K562 (cell line): ENCODE measurements around the gene NUP214. TPM values are rescaled to one million over a fixed set of nuclear protein-coding genes. Genes with fewer than 3 reads are reported as not detected.

Experiments
- ATAC-seq: fragments of 200-7000 bp; cut with Tn5 transposase; 3 replicates; pipeline ENCODE4 v1.9.1; 2020; ENCODE audit warnings: moderate library complexity
- BruUV-seq: library from RNA; stranded (reverse); fragments of 400-500 nt; replicated peaks from 2 replicates; lab custom pipeline; 2021; lab: Mats Ljungman, UMichigan
- CTCF ChIA-PET: fragments of 300-600 bp; formaldehyde crosslinking; extraction: SDS; loops from one replicate; lab custom pipeline; 2021; ENCODE audit warnings: low intra/inter-chr PET ratio; lab: Yijun Ruan, JAX
- POLR2A ChIA-PET: fragments of 300-600, 350-650 bp; sonication (Branson Sonifier 250); formaldehyde crosslinking; extraction: SDS; loops from one replicate; lab custom pipeline; 2021; ENCODE audit warnings: antibody characterized with exemption, inconsistent platforms; lab: Yijun Ruan, JAX
- DNase-seq, 4 experiments: peaks; one replicate each; pipeline versions ENCODE4 v3.0.0 to v3.0.0-alpha.2; 2011 to 2018; ENCODE audit warnings: low spot score in 3 of 4, mixed read lengths in 3 of 4; ENCODE audit errors: extremely low read depth in 1 of 4
- FAIRE-seq: peaks from 2 replicates; lab custom pipeline; 2011; peaks lifted over from hg19 to GRCh38; lab: Jason Lieb, UNC
- H2AFZ ChIP-seq: 2 replicates; pipeline ENCODE4 v1.6.0; 2011; ENCODE audit warnings: low read depth, low read length, control low read depth, inconsistent platforms
- H3K27ac ChIP-seq: fragments of 200-600 bp; 3 replicates; pipeline ENCODE4 v1.8.0; 2011; ENCODE audit warnings: low read depth, mild to moderate bottlenecking, control low read depth, inconsistent platforms, low read length, moderate library complexity, mixed read lengths; ENCODE audit errors: extremely low read depth
- H3K27me3 ChIP-seq, 2 experiments: fragments of 300-600 bp in 1 of 2; 2 replicates in 1 of 2; 3 replicates in 1 of 2; pipeline versions ENCODE4 v1.6.0 to v1.8.0; 2011; ENCODE audit warnings: inconsistent platforms in 2 of 2, low read length in 2 of 2, mild to moderate bottlenecking in 1 of 2, mixed read lengths in 1 of 2, moderate library complexity in 1 of 2; ENCODE audit not compliant: control insufficient read depth in 2 of 2, insufficient read depth in 2 of 2
- H3K36me3 ChIP-seq: fragments of 300-600 bp; 3 replicates; pipeline ENCODE4 v1.8.0; 2011; ENCODE audit warnings: mild to moderate bottlenecking, low read length, inconsistent platforms; ENCODE audit not compliant: control insufficient read depth, insufficient read depth
- H3K4me1 ChIP-seq, 2 experiments: fragments of 200-600 bp in 1 of 2; replicated peaks in 1 of 2; 2 replicates in 1 of 2; 3 replicates in 1 of 2; pipeline versions ENCODE4 v1.5.1 to v1.8.0; 2011; ENCODE audit warnings: inconsistent platforms in 2 of 2, low read length in 2 of 2, mild to moderate bottlenecking in 1 of 2, mixed read lengths in 1 of 2, moderate library complexity in 1 of 2; ENCODE audit not compliant: control insufficient read depth in 2 of 2, insufficient read depth in 2 of 2
- H3K4me2 ChIP-seq: 2 replicates; pipeline ENCODE4 v1.6.1; 2011; ENCODE audit warnings: low read length, control low read depth, inconsistent platforms, mixed read lengths; ENCODE audit not compliant: insufficient read depth
- H3K4me3 ChIP-seq: fragments of 200-600 bp; sonication (generic), shearing (Covaris generic); 2 replicates; pipeline ENCODE4 v1.5.1; 2016; ENCODE audit warnings: control low read depth, inconsistent platforms
- H3K79me2 ChIP-seq: fragments of 200-600 bp; 3 replicates; pipeline ENCODE4 v1.8.0; 2011; ENCODE audit warnings: low read length, inconsistent platforms; ENCODE audit not compliant: control insufficient read depth, insufficient read depth
- H3K9ac ChIP-seq, 2 experiments: 2 replicates each; pipeline versions ENCODE4 v1.6.0 to v1.6.1; 2011; ENCODE audit warnings: low read depth in 2 of 2, low read length in 2 of 2, control low read depth in 1 of 2, inconsistent platforms in 1 of 2, mild to moderate bottlenecking in 1 of 2, mixed read lengths in 1 of 2; ENCODE audit not compliant: insufficient read depth in 1 of 2
- H3K9me1 ChIP-seq: one replicate; pipeline ENCODE4 v1.6.0; 2011; ENCODE audit warnings: inconsistent platforms, mild to moderate bottlenecking, low read length, moderate library complexity; ENCODE audit not compliant: control insufficient read depth, insufficient read depth
- H3K9me3 ChIP-seq: replicated peaks from 2 replicates; pipeline ENCODE4 v1.5.1; 2011; ENCODE audit warnings: low read depth, low read length, inconsistent platforms; ENCODE audit not compliant: control insufficient read depth, insufficient read depth
- H4K20me1 ChIP-seq: replicated peaks from 2 replicates; pipeline ENCODE4 v1.6.1; 2011; ENCODE audit warnings: low read length, inconsistent platforms, mixed read lengths; ENCODE audit not compliant: control insufficient read depth, insufficient read depth
- MLX ChIP-seq, 2 experiments: fragments of 450-650 bp in 1 of 2; sonication (generic) in 1 of 2; formaldehyde crosslinking; conservative IDR thresholded peaks; 2 replicates each; pipeline versions ENCODE4 v1.4.0 to v1.8.1; 2020 to 2022; ENCODE audit warnings: mild to moderate bottlenecking in 1 of 2, missing genetic modification reagents in 1 of 2
- PKNOX1 ChIP-seq: fragments of 450-650 bp; IDR thresholded peaks from 2 replicates; pipeline ENCODE4 v1.6.1; 2016
- STAT6 ChIP-seq: sonication (generic); formaldehyde crosslinking; IDR thresholded peaks from 2 replicates; pipeline ENCODE4 v1.8.1; 2023; ENCODE audit warnings: mild to moderate bottlenecking, missing genetic modification reagents
- WGBS: fragments of 100-300 bp; shearing (Covaris generic); methylation state at CpG from one replicate; pipeline ENCODE4 v1.1.6; 2016; ENCODE audit warnings: low coverage, mixed read lengths; ENCODE audit not compliant: insufficient coverage; ENCODE audit errors: missing lambda C conversion rate; 5-methylcytosine and 5-hydroxymethylcytosine counted together
- in situ Hi-C: fragments of 300-500 bp; cut with MboI; formaldehyde crosslinking; loops from 4 replicates; pipeline ENCODE4 v1.15.0; 2018; ENCODE audit warnings: inconsistent platforms, mixed read lengths
- intact Hi-C: fragments of 100-400 bp; cut with micrococcal nuclease; formaldehyde crosslinking; loops from 2 replicates; pipeline ENCODE4 v1.14.2; 2022
- polyA plus RNA-seq, 8 experiments: library from polyadenylated mRNA; depleted of rRNA in 4 of 8; stranded (reverse) in 5 of 8; unstranded in 3 of 8; fragments of >200 nt; fragmentation: Nextera tagmentation in 2 of 8; fragmentation: Illumina TruSeq in 1 of 8; extraction: Ambion mirVana in 2 of 8; extraction: Trizol in 1 of 8; gene quantifications; 2 replicates each; pipeline versions ENCODE4 v1.2.1 to v1.2.3, GENCODE V29; 2011 to 2014; ENCODE audit warnings: inconsistent platforms in 1 of 8, missing spikeins in 1 of 8
- total RNA-seq, 7 experiments: library from RNA; depleted of rRNA in 6 of 7; stranded (reverse); fragments of >200 nt in 6 of 7; fragmentation: Illumina TruSeq in 2 of 7; extraction: Trizol in 2 of 7; gene quantifications; 2 replicates each; pipeline versions ENCODE4 v1.2.1 to v1.2.3, GENCODE V29; 2011 to 2021; ENCODE audit warnings: low replicate concordance in 1 of 7

NUP214 gene
- total and polyA plus RNA-seq, 9 of the 15 experiments (the other 6 are each of a cell fraction or from before 2014, with no cell fraction given), result 56.9 to 332 (median 97.1) TPM

- H3K4me2 ChIP-seq, result no peak overlapping the region
- no peak for FAIRE-seq
- no peak overlapping the region for H2AFZ ChIP-seq
- CTCF ChIA-PET, result no interaction called here
- H3K36me3 ChIP-seq, result no peaks in the 10 kb centered on the region
- no TSS peak for BruUV-seq
- ATAC-seq, result peak; percentile 24
- DNase-seq, result peak in 2 of 4 experiments; percentile 61 to 67
- in situ Hi-C loops (no loop called here), intact Hi-C loops (loop anchor here (5.0 kb wide), 1 partner anchor 163 kb away; the partner anchor contains the start of gene FAM78A)
- H3K27ac ChIP-seq, result no peak overlapping the region
- peaks cover 31% of the 10 kb centered on the region for H4K20me1 ChIP-seq
- H3K9me1 ChIP-seq, result peaks cover 6% of the 10 kb centered on the region
- H3K9me3 ChIP-seq, result no peaks in the 10 kb centered on the region
- H3K27me3 ChIP-seq, result peaks cover 85 to 98% of the 10 kb centered on the region in 2 experiments
- H3K79me2 ChIP-seq, result no peaks in the 10 kb centered on the region
- POLR2A ChIA-PET, result interaction anchor here (0.7 to 99.3 kb wide), 5 partner anchors 17 to 100 kb away, joined by 3 to 3336 read pairs (median 3); partner anchors contain the start of genes AIF1L and NUP214
- TF ChIP-seq STAT6 (CRISPR knock-in tag) (peak; percentile 87; the same call in 1 of the 2 replicates), MLX (CRISPR knock-in tag; conservative IDR thresholded peaks at IDR 0.05) (0 out of 4 replicates have a peak, but pooled peaks of 1 of the 2 experiments have one; percentile 86), PKNOX1 (no peak)
- TF ChIP-seq, all 486 proteins: peak for 2
- Histone ChIP-seq H3K4me1 (peaks cover 0 to 15% of the 10 kb centered on the region in 2 experiments; a peak in 2 of 5 replicates), H3K4me3 (no peak overlapping the region), H3K9ac (peak overlapping the region in 1 of 2 experiments; percentile 26; a peak in 2 of 4 replicates)
- 3% methylated on average over 8 of the region's 8 CpGs for WGBS
These were observed 11.3 kb upstream of the NUP214 start for GRCh38 chr9:131114084-131114535.
